ENCODE data around the gene USP25. TPM values are rescaled to one million over a fixed set of nuclear protein-coding genes. Genes with fewer than 3 reads are reported as not detected.

USP25 gene
- total and polyA plus RNA-seq, 2 donors (not counting 1 experiment from before 2014, with no cell fraction given) = 14.2 to 55.5 TPM

DNA sequence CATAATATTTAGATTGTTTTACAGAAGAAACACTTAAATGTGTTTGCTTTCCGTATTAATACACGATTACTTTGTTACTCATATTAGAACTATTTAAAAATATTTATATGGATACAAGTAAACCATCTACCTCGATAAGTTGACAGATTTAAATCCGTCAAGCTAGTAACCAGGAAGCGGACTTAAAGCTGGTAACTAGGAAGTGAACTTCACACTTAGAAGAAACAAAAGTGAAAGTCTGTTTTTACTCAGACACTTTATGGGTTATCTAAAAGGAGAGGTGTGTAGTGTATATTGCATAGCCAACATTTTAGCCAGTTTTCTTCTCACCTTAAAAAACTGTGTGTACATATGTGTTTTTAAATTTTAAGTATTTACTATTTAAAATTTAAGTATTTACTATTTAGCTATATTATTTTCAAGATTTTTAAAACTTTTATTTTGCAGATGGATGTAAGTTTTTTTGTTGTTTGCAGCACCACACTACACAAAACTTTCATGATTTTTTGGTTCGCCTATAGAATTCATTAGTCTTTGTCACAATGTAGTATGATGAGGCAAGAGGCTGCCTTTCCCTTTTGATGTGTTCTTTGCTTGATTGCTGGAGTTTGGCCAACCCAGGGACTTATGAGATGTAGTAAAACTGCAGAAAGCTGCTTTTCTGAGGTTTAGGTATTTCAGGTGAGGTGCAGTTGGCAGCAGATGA, 2.7 kb downstream of the USP25 start:
- Histone ChIP-seq H3K9me3 (ENCODE audit: control extremely low read depth in 1 of 3, control insufficient read depth in 2 of 3, insufficient read depth in 1 of 3, low read length in 2 of 3) (no peaks in the 10 kb centered on the region), H3K4me2 (replicated peaks; ENCODE audit: low read depth, low read length, poor library complexity, severe bottlenecking) (peak overlapping the region; percentile 81), H3K79me2 (ENCODE audit: control insufficient read depth, insufficient read depth, low read length) (peaks cover 68% of the 10 kb centered on the region), H3K36me3 (replicated peaks in 1 of 2; ENCODE audit: control extremely low read depth in 1 of 2, control insufficient read depth in 1 of 2, extremely low read depth in 1 of 2, insufficient read depth in 2 of 2, low read length in 1 of 2) (no peaks in the 10 kb centered on the region), H2AFZ (ENCODE audit: insufficient read depth, low read depth, low read length, poor library complexity, severe bottlenecking) (peak overlapping the region; percentile 46), H3K27me3 (replicated peaks in 1 of 4; ENCODE audit: control extremely low read depth in 1 of 4, control insufficient read depth in 3 of 4, insufficient read depth in 4 of 4, low read length in 3 of 4) (no peaks in the 10 kb centered on the region), H3K9ac (ENCODE audit: low read length) (peak overlapping the region; percentile 80), H4K20me1 (ENCODE audit: control insufficient read depth, insufficient read depth, low read length, poor library complexity, severe bottlenecking) (peaks cover 12% of the 10 kb centered on the region), H3K4me3 (ENCODE audit: control extremely low read depth in 1 of 5, extremely low read depth in 1 of 5, insufficient read depth in 1 of 5, low read depth in 2 of 5, low read length in 4 of 5) (peak overlapping the region in 4 of 5 experiments; percentile 27 to 96 (median 66)), H3K4me1 (ENCODE audit: control insufficient read depth in 2 of 2, insufficient read depth in 2 of 2, low read length in 2 of 2) (peaks cover 18 to 31% of the 10 kb centered on the region in 2 donors), H3K27ac (ENCODE audit: low read length in 2 of 2) (peak overlapping the region; percentile 26 to 73)
- ChIA-PET POLR2A (no interaction called here), CTCF (interaction anchor here (1.2 kb wide), 1 partner anchor 88 kb away, joined by 3 read pairs; no protein-coding TSS in a partner anchor)
- peak overlapping the region; percentile 62 for H3K27ac Mint-ChIP-seq
- intact Hi-C loops (cut with micrococcal nuclease) = loop anchor here (5.0 to 10.0 kb wide), 5 partner anchors 45 to 1198 kb away; no protein-coding TSS in a partner anchor
- ATAC-seq (ENCODE audit: low read depth) (no peak), DNase-seq (peak; percentile 73)
- H3K4me1 Mint-ChIP-seq = peaks cover 55% of the 10 kb centered on the region
- WGBS (ENCODE audit: insufficient coverage) = no CpG with 5 or more reads among the region's 6 CpGs
- no peaks in the 10 kb centered on the region for H3K9me3 Mint-ChIP-seq (ENCODE audit: insufficient read depth)
- no peak for TF ChIP-seq EZH2 (IDR thresholded peaks at IDR 0.05; ENCODE audit: borderline replicate concordance, insufficient read depth, low read depth, low read length, poor library complexity, severe bottlenecking)
- TF ChIP-seq, protein P1, sequence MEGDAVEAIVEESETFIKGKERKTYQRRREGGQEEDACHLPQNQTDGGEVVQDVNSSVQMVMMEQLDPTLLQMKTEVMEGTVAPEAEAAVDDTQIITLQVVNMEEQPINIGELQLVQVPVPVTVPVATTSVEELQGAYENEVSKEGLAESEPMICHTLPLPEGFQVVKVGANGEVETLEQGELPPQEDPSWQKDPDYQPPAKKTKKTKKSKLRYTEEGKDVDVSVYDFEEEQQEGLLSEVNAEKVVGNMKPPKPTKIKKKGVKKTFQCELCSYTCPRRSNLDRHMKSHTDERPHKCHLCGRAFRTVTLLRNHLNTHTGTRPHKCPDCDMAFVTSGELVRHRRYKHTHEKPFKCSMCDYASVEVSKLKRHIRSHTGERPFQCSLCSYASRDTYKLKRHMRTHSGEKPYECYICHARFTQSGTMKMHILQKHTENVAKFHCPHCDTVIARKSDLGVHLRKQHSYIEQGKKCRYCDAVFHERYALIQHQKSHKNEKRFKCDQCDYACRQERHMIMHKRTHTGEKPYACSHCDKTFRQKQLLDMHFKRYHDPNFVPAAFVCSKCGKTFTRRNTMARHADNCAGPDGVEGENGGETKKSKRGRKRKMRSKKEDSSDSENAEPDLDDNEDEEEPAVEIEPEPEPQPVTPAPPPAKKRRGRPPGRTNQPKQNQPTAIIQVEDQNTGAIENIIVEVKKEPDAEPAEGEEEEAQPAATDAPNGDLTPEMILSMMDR (IDR thresholded peaks at IDR 0.05) = no peak
- H3K4me3 Mint-ChIP-seq = peak overlapping the region; percentile 95
- H3K27me3 Mint-ChIP-seq = no peaks in the 10 kb centered on the region

DNA sequence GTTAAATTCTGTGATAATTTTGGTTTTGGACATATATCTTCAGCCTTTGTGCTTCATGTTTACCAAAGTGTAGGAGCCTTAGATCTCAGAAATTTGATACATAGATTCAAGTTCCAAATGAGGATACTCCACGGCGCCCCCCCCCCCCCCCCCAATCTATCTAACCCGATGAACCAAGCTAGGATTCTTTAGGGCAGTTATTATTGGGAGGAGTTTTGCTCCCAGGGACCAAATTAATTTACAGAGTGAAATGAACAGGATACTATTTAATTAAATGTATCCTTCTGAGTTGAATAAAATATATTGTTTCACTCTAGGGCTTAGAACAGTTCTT, 3.2 kb downstream of the USP25 start:
- Histone ChIP-seq H3K36me3 (replicated peaks in 1 of 2; ENCODE audit: control extremely low read depth in 1 of 2, control insufficient read depth in 1 of 2, extremely low read depth in 1 of 2, insufficient read depth in 2 of 2, low read length in 1 of 2) (no peaks in the 10 kb centered on the region), H2AFZ (ENCODE audit: insufficient read depth, low read depth, low read length, poor library complexity, severe bottlenecking) (peak overlapping the region; percentile 46), H3K4me3 (ENCODE audit: control extremely low read depth in 1 of 5, extremely low read depth in 1 of 5, insufficient read depth in 1 of 5, low read depth in 2 of 5, low read length in 4 of 5) (peak overlapping the region in 4 of 5 experiments; percentile 27 to 96 (median 66)), H3K9ac (ENCODE audit: low read length) (peak overlapping the region; percentile 80), H3K27me3 (replicated peaks in 1 of 4; ENCODE audit: control extremely low read depth in 1 of 4, control insufficient read depth in 3 of 4, insufficient read depth in 4 of 4, low read length in 3 of 4) (no peaks in the 10 kb centered on the region), H3K4me2 (replicated peaks; ENCODE audit: low read depth, low read length, poor library complexity, severe bottlenecking) (peak overlapping the region; percentile 81), H3K27ac (ENCODE audit: low read length in 2 of 2) (peak overlapping the region; percentile 26 to 73), H4K20me1 (ENCODE audit: control insufficient read depth, insufficient read depth, low read length, poor library complexity, severe bottlenecking) (peaks cover 17% of the 10 kb centered on the region), H3K79me2 (ENCODE audit: control insufficient read depth, insufficient read depth, low read length) (peaks cover 73% of the 10 kb centered on the region), H3K4me1 (ENCODE audit: control insufficient read depth in 2 of 2, insufficient read depth in 2 of 2, low read length in 2 of 2) (peaks cover 18 to 31% of the 10 kb centered on the region in 2 donors), H3K9me3 (ENCODE audit: control extremely low read depth in 1 of 3, control insufficient read depth in 2 of 3, insufficient read depth in 1 of 3, low read length in 2 of 3) (no peaks in the 10 kb centered on the region)
- Mint-ChIP-seq H3K4me1 (peaks cover 59% of the 10 kb centered on the region), H3K27me3 (no peaks in the 10 kb centered on the region), H3K4me3 (peak overlapping the region; percentile 77), H3K27ac (peak overlapping the region; percentile 48), H3K9me3 (ENCODE audit: insufficient read depth) (no peaks in the 10 kb centered on the region)
- DNase-seq = no peak
- no peak for ATAC-seq (ENCODE audit: low read depth)
- WGBS (ENCODE audit: insufficient coverage) = no CpG with 5 or more reads among the region's 3 CpGs
- POLR2A ChIA-PET = interaction anchor here (0.6 kb wide), 1 partner anchor 1510 kb away, joined by 3 read pairs; no protein-coding TSS in a partner anchor
- intact Hi-C loops (cut with micrococcal nuclease) = loop anchor here (5.0 to 10.0 kb wide), 5 partner anchors 44 to 1198 kb away; no protein-coding TSS in a partner anchor
- CTCF ChIA-PET = interaction anchor here (1.2 kb wide), 1 partner anchor 88 kb away, joined by 3 read pairs; no protein-coding TSS in a partner anchor
- no peak for TF ChIP-seq EZH2 (IDR thresholded peaks at IDR 0.05; ENCODE audit: borderline replicate concordance, insufficient read depth, low read depth, low read length, poor library complexity, severe bottlenecking)
- TF ChIP-seq, protein P1 (IDR thresholded peaks at IDR 0.05) = no peak

All from B cell (primary cell).